GM10847 (cell line): ENCODE data around the gene SNTG2.

ENCODE experiments used
- POLR2A ChIP-seq: IDR thresholded peaks from 2 replicates; pipeline ENCODE4 v1.6.1; 2011; ENCODE audit not compliant: insufficient read length; ENCODE audit errors: extremely low read depth

The SNTG2 gene

DNA sequence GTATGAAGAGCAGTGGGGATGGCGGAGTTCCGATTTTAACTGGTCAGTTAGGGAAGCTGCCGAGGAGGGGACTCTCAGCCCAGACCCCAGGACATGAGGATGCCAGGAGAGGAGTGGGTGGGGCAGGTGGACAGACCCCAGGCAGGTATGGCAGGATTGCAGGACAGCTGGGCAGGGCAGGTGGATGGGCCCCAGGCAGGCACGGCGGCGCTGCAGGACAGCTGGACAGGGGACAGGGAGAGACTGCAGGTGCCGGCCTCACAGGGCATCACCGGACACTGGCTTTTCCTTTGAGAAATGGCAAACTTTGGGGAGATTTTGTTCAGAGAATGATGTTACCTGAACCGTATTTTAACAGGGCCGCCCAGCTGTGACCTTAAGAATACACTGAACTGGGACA is 127.7 kb downstream of the SNTG2 start:
- TF ChIP-seq POLR2A, result no peak

DNA sequence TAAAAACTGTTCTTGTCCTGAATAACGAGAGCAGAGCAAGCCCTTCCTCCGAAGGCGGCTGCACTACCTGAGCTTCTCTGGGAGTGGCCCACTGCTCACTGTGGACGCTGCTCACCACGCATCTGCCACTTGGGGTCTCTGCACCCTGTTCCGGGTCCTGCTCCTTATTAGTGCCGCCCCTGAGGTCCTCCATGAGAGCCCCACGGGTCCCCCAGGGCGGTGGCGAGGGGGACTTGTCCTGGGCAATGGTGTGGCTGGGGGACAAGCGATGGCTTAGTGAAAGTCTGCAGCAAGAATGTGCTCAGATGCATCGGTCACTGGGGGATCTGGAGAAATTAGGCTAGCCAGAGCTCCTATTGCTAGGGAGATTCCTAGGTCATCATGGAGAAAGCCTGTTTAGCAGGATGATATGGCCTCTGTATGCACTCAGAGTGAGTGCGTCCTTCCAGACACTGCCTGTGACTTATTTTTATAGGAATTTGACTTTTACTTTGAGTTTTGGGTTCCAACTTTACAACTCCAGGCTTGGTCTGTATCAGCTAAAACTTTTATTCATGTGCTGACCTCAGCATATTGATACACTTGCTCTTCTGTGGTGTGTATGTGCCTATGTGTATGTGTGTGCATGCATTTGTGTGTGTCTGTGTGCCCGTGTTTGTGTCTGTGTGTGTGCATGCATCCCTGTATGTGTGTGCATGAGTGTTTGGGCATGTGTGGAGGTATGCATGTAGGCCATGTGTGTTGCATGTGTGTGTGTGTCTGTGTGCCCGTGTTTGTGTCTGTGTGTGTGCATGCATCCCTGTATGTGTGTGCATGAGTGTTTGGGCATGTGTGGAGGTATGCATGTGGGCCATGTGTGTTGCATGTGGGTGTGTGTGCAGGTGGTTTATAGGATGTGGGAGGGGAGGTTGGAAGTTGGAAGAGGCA is 129.5 kb downstream of the SNTG2 start:
- TF ChIP-seq POLR2A, result no peak

DNA sequence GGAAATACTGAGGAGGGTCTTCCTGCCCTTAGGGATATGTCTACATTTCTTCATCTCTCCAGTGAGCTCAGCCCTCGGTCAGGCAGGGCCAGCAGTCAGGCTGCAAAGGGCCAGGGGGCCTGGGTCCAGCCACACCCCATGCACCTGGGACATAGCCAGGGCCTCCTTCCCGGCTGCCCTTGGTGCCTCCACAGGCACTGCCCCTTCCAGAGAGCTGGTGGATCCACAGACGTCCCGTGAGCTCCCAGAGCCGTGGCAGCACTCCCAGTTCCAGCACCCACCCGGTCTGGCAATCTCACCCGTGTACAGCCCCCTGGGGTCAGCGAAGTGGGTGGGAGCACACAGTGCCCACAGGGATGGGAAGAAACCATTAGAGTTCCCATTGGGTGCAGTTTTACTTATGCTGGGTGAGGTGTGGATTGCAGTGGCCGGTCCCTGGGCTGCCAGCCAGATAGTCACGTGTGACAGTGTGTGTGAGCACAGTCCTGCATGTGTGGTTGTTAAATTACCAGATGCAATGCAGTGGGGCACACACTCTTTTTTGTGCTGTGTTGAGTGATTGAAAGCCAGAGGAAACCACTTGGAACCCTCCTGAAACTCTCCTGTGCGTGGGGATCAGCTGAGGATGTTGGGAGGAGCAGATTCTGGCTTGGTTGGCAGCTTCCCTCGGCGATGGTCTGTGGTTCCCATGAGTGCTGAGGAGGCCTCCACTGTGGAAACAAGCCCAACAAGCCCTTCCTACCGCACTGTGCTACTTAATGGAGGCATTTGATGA is 131.0 kb downstream of the SNTG2 start:
- TF ChIP-seq POLR2A, result no peak

DNA sequence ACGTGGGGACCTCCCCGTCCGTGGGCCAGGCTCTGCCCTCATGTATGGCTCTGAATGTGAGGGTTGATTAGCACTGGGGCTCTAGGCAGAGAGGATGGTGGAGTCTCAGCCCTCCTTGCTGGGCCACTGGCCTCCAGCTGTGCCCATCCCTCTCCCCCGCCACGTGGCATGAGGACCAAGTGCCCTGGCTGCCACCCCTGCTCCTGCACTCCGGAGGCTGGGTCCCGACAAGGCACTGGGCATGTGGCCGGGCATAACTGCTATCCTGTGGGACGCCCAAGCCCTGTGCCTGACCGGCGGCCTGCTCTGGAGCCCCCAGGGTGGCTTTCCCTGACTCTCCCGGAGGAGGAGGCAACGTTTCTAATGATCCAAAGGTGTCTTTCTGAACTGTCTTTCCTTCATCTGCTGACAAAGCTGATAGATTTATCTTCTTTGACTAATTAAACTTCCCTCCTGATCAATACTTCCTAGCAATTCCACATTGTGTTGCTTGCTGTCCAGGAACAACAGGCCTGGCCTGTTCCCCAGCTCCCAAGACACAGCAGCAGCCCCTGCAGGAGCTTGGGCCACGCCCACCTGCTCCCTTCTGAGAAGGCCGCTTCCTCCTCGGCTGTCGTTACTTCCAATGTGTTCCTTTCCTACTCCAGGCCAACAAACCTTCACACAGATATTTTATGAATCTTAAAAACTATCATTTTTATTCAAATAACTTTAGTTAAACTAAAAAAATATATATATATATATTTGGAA is 132.0 kb downstream of the SNTG2 start:
- TF ChIP-seq POLR2A, result no peak

DNA sequence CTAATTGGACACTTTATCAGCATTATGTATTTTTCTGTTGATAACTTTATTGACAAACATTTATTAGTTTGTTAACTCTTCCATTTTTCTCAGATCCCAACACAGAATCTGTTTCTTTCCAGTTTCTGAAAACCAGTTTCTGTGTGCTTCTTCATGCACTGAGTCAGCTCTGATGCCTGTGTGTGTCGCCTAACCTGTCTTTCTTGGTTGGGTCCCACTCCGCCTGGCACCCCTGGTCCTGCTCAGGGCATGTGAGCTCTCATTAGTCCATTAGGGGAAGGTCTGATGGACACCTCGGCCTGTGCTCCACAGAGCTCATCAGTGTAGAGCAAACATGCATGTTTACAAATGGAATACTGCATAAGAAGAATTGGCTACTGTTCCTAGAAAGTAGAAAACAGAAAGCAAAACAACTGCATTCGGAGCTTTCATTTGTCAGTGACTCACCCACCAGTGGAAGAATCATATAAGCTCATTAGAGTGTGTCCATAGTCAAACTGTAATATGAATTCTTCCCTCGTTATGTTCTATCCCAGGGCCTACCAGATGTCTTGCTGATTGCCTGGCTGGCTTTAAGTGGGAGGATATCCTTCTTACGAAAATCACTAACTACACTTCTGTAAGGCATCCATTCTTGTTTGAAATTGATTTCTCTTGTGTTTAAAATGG is 137.7 kb downstream of the SNTG2 start:
- no peak for TF ChIP-seq POLR2A

DNA sequence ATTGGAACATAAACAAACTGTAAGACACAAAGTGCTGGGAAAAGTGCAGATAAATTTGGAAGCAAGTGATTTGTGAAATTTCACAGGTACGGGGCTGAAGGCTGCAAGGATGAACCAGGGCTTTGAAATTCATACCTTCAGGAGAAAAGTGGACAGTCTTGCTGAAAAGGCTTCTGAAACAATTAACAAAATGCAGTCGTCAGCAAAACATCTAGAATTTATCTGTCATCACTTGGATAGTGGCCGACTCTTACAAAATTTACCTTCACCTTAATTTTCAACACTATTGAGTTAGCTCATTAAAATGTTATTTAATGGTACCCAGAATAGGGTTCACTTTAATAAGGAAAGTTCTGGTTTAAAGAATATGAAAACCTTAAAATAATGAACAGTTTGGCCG is 138.3 kb downstream of the SNTG2 start:
- no peak for TF ChIP-seq POLR2A

DNA sequence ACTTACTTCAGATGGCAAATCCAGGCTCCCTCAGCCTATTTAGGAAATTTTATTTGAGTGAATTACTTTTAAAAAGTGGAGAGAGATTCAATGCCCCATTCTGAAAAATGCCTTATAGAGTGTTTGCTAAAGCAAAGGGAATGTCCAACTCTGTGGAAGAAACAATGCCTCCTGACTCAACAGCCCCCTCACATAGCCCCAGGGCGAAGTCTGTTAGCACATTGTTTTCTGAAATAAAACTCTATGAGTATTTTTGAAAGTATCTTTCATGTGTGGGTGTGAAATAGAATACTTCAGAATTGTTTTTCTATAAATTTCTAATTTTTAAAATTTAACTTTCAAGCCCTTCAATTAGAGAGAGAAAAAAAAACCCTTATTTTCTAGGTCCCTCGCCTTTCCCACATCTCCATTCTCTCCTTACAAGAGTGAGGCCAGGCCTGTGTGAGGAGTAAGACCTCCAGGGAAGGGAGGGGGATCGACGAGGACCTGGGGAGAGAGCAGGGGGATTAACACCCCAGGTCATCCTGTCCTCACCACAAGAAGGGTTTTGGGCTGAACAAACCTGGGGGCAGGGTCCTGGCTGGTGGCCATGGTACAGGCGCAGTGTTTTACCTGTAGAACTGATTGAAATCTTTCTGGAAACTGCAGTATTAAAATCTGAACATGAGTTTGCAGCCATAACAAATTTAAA is 141.4 kb downstream of the SNTG2 start:
- TF ChIP-seq POLR2A, result no peak

DNA sequence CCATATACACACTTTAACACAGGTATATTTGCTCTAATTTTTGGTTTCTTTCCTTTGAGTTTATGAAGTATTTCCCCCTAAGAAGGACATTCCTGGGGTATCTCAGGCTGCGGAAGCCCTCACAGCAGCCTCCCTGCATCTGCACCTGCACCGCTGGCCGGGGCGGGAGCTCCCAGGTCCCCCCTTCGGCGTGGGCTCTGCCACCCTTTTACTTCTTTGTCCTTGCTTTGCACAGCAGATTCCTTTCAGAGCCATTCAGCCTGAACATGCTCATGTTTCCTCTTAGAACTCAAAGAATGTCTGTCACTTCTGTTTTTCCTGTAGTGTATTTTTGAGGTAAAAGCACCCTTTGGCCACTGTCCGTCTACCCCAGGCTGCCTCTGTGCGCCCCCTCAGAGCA is 146.5 kb downstream of the SNTG2 start:
- no peak for TF ChIP-seq POLR2A

DNA sequence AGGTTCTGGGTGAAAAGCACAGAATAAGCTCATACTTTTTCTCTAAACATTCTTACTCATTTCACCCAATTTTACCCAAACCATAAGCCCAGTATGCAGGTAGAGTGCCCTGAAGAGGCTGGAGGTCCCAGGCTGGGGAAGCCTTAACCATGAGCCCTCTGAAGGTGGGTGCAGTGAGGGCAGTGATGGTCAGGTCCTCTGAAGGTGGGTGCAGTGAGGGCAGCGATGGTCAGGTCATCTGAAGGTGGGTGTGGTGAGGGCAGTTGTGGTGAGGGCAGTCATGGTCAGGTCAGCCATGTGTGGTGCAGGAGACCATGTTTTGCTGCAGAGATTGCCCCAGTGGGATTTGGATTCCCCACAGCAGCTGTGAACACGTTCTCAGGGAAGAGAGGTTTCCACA is 148.8 kb downstream of the SNTG2 start:
- no peak for TF ChIP-seq POLR2A

DNA sequence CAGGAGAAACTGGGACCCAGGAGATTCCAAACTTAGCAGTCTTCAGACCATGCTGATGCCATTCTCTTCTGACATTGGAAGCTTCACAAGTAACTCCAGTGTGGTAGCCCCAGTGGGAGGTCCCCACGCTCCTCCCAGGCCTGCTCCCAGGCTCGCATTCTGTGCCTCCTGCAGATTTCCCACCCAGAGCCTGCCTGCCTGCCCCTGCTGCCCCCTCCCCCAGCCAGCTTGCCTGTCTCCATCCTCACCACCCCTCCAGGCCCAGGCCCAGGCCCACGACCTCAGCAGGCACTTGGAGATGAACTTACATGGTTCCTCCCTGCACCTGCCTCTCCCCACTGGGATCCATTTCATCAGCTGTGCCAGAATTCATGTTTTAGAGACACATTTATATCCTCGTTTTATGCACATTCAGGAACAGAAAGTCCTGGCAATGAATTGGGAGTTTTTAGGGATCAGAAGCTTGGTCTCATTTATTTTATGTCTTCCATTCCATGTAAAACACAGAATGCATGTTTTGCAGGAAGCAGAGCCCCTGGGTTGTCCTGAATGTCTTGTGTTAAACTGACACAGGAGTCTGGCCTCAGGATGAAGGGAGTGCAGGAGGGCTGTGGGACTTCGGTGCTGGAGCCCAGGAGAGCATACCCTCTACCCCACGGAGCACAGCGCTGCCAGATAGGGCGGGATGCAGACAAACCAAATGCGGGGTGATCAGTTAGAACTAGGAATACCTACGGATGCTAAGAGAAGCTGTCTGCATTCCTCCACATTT is 150.5 kb downstream of the SNTG2 start:
- no peak for TF ChIP-seq POLR2A

DNA sequence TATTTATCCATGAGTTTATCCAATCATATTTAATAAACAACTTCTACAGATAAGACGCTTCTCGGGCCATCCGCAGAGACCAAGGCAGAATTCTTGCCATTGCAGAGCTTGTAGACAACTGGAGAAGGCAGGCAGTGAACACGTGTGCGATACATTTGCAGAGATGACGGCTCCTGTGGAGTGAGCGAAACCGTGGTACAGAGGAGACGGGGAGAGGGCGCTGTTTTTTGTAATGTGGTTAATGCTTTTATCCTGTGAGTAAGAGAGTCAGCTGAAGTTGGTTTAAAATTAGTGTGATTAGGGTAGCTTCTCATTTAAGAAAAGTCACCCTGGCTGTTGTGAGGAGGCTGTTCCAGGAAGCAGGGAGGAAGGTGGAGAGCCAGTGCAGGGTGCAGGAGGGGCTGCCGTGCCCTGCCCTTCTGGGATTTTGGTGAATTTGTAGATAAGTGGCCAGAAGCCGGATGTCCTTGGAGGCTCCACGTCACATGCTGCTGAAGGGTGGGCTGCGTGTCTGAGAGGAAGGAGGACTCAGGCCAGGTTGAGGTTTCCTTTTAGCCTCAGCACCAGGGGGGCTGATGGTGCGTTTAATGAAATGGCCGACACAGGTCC is 151.4 kb downstream of the SNTG2 start:
- TF ChIP-seq POLR2A, result no peak

DNA sequence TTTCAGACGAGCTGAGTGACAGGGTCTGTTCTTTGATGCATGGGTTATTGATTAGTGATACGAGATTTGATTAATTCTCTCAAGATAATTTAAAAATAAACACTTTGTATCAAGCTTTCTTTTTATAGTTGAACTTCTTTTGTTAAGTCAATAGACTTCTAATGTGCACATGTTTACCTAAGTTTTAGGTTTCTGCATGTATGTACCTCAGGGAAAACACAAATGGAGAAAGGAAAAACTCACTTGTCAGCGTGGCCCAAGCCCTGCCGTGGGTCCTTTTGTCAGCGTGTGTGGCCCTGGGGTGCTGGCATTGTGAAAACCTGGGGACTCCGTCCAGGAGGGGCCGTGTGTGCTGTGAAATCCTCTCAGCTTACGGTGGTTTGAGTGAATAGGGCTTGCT is 153.7 kb downstream of the SNTG2 start:
- no peak for TF ChIP-seq POLR2A

DNA sequence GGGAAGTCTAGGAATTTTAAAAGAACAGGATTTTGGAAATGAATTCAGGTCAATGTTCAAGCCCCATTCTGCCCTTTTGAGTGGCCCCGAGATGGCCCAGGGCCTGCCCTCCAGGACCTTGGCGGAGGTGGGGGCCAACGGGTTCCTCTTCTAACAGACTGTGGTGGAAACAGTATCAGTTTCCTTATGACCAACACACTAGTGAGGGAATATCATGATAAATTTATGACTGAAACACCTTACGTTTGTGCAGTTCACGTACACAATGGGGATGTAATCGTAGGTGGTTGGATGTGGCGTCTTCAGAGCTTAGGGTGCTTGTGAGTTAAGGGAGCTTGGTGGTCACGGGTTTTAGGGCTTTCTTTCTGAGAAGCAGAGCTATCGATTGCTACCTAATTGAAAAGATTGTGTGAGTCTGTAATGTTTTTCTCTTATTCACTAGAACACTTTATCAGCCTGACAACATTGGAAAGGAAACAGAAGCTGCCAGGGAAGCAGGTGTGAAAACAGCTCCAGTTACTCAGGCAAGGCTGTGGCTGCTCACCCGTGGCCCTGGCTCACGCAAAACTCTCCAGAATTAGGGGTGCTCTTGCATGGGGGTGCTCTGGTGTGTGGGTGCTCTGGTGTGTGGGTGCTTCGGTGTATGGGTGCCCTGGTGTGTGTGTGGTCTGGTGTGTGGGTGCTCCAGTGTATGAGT is 165.3 kb downstream of the SNTG2 start:
- TF ChIP-seq POLR2A, result no peak
